ENCODE data around the gene PNMA8A.
"Not testable (repeated sequence)": the region's sequence is repeated elsewhere in the genome, so short reads cannot be mapped to it uniquely, and the experiment has no call there.

Gene PNMA8A, protein sequence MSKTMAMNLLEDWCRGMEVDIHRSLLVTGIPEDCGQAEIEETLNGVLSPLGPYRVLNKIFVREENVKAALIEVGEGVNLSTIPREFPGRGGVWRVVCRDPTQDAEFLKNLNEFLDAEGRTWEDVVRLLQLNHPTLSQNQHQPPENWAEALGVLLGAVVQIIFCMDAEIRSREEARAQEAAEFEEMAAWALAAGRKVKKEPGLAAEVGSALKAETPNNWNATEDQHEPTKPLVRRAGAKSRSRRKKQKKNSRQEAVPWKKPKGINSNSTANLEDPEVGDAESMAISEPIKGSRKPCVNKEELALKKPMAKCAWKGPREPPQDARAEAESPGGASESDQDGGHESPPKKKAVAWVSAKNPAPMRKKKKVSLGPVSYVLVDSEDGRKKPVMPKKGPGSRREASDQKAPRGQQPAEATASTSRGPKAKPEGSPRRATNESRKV

GRCh38 chr19:46471116-46471733 is at the start of gene PNMA8A:
Gene PNMA8A, minus strand, starts transcription at chr19:46471563. Its CDS starts 528 bp downstream, at chr19:46471035.
- no peak for DNase-seq

DNA sequence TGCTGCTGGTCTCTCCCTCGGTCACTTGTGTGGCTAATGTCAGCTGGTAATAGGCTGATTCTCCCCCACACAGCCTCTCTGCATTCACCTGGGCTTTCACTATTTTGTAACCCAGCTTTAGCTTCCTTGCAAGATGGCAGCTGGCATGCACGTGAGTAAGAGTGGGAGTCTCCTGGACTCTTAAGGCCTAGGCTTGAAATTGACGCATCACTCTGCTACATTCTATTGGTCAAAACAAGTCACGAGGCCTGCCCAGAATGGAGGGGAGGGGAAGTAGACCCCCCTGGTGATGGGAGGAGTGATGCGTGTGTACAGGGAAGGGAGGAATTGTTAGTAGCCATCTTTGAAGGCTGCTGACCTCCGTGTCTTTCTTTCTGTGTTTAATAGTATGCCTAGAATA is 49.3 kb upstream of the PNMA8A start:
- no peak for DNase-seq

GRCh38 chr19:46517471-46517870 is 46.1 kb upstream of the PNMA8A start:
- no peak for DNase-seq

DNA sequence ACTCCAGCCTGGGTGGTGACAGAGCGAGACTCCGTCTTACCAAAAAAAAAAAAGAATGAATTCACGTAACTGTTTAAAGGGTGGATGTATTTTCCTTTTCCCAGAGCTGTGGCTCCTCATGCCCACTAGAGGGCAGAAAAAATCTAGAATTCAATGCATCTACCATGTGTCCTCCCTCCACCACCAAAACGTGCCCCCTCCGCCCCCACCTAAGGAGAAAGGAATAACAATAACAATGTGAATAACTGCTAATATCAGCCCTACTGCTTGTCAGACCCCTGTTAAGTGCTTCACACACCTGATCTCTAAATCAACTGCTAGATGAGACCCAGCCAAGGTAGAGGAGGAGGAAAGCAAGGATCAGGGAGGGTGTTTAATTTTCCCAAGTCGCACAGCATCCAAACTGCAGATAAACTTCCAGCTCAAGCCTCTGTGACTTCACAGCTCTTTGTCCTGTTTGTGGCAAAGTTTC is 44.6 kb upstream of the PNMA8A start:
- peak; percentile 42 for DNase-seq

- no peak for DNase-seq
Observed at GRCh38 chr19:46515290-46515609, 43.9 kb upstream of the PNMA8A start.

DNA sequence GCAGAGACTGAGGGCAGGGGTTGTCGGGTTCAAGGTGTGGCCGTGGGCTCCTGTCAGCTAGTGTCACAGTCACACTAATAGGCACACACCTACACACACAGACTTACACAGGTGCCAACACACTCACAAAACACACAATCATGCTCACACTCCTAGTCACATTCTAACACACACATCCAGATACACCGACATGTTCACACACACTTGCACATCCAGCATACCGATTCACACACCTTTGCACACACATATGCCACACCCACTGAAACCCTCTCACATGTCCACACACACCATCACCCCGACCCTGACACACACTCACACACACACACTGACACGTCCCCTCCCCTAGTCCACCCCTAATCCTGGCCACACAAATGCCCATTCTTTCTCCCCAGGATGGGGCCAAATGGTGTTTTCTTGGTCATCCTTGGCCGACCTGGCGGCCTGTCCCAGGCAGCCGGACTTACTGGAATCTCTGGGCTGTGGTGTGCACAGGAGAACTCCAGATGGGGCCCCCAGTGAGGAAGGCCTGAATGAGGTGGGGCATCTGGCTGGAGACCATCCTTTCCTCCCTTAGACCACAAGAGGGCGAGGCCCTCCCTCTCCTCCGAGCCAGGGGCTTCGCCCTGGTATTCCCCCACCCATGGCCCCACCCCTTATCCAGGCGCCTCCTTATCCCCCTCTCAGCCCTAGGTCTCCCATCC is 43.4 kb upstream of the PNMA8A start:
- DNase-seq: no peak

GRCh38 chr19:46513461-46514236 is 42.3 kb upstream of the PNMA8A start:
- peak; percentile 57 for DNase-seq

- no peak for DNase-seq
Observed at GRCh38 chr19:46511237-46511636, 39.9 kb upstream of the PNMA8A start.

DNA sequence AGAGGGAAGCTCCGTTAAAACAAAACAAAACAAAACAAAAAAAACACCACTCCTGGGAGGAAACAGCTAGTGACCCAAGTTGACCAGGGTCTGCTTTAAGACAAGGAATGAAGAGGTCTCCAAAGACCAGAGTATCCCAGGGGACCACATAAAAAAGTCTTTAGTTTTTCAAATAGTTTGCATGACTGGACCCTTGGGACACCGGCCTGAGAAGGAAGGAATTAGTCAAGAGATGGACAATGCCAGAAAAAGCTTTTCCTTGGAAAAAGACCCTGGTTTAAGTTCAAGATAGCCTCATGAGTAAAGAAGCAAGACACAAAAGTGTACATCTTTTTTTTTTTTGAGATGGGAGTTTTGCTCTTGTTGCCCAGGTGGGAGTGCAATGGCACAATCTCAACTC is 36.8 kb upstream of the PNMA8A start:
- DNase-seq: no peak

DNA sequence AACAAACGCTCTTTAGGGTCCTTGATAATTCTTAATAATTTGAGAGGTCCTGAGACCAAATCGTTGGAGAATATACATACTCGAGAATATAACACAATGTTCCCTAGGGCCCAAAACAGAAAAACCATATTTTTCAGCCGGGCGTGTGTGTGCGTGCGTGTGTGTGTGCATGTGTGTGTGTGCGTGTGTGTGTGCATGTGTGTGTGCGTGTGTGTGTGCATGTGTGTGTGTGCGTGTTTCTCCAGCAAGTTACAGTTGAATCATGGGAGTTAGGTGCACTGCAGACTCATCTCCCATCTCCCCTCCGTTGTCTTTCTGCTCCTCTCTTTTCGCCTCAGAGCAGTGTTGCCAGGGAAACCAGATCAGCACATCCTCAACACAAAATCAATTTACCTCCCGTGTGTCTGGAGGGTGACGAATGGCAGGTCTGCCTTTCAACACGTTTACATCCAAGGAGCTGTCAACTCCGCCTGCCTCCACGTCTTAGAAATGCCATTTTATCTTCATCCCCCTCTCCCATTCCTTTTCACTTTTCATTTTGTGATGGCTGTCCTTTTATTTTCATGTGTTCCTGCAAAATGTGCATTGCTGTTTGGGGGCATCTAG is 32.6 kb upstream of the PNMA8A start:
- DNase-seq: no peak

DNA sequence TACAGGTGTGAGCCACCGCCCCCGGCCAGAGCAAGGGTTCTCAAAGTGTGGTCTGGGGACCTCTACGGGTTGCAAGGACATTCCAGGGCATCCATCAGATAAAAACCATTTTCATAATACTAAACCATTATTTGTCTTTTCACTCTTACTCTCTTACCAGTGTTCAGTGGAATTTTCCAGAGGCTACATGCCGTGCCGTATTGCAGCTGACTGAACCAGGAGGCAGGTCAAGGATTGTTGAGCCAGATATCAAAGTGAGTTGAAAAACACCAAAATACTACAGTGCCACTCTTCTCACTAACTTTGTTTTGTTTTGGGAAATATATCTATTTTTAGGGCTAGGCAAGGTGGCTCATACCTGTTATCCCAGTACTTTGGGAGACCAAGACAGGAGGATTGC is 31.5 kb upstream of the PNMA8A start:
- no peak for DNase-seq

GRCh38 chr19:46499692-46500091 is 28.3 kb upstream of the PNMA8A start:
- DNase-seq: no peak

GRCh38 chr19:46497773-46498172 is 26.4 kb upstream of the PNMA8A start:
- no peak for DNase-seq

GRCh38 chr19:46496886-46497285 is 25.5 kb upstream of the PNMA8A start:
- not testable (repeated sequence) for DNase-seq

DNA sequence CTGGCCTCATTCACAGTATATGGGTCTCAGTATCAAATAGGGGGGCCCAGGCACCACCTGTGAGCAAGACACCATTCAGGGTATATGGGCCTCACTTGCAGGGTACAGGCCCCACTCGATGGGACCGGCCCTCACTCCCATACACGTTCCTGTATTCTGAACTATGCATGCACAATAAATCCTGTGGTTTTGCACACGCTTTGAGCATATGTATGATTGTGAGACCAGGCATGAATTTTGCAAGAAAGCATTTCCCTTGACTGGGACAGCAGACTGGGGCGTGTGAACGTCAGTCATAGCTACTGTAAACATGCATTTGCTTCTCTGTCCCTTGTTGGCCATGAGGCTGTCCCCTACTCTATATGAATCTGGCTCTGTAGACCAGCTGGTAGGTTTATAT is 24.9 kb upstream of the PNMA8A start:
- DNase-seq: no peak

DNA sequence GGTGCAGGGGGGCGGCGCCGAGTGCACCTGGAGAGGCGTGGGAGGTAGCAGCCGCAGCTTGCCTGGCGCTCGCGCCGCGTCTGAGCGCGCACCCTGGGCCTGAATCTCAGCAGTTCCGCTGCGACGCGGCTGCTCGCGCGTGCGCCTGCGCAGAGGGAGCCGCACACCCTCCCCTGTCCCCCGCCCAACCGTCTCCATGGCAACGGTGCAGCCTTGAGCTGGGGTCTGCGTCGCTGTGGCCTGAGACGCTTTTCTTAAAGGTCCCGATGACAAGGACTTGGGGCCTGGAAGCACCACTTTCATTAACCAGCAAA is 24.4 kb upstream of the PNMA8A start, which contains the start of gene PNMA8B:
PNMA8B (minus strand) TSS at position 82 of the 314 bp plus-strand sequence. CDS start 402 bp downstream, outside the sequence.
- DNase-seq: no peak

DNA sequence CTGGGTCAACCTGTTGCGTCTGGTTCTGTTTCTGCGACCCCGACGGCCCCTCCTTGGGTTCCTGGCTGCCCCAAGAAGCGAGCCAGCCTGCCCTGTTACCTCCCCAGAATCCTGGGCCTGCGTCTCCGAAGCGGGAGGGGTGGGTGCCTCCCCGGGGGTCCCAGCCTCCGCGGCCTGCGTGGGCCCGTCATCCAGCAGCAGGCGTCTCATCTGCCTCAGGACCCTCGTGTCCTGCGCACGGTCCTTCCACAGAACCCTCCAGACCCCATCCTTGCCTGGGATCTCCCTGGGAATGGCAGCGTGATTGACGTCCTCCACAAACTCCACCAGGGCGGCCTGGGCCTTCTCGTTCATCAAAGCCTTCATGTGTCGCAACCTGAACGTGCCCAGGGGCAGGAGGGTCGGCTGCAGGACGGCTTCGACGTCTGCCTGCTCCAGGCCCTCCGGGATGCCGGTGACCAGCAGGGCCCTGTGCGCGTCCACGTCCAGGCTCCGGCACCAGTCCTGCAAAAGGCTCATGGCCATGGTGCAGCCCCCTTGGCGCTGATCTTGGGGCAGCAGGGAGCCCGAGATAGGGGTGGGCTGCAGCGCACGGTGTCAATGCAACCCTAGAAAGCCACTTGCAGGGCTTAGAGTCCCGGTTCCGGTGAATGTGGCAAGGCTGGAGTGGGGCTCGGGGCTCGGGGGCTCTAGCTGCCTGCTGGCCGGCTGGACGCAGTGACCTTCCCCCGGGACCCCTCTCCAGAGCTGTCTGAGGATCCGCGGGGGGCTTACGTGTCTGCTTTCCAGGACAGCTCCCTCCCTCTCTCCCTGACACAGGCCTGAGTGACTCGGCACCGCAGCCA is 23.8 kb upstream of the PNMA8A start:
- no peak for DNase-seq

DNA sequence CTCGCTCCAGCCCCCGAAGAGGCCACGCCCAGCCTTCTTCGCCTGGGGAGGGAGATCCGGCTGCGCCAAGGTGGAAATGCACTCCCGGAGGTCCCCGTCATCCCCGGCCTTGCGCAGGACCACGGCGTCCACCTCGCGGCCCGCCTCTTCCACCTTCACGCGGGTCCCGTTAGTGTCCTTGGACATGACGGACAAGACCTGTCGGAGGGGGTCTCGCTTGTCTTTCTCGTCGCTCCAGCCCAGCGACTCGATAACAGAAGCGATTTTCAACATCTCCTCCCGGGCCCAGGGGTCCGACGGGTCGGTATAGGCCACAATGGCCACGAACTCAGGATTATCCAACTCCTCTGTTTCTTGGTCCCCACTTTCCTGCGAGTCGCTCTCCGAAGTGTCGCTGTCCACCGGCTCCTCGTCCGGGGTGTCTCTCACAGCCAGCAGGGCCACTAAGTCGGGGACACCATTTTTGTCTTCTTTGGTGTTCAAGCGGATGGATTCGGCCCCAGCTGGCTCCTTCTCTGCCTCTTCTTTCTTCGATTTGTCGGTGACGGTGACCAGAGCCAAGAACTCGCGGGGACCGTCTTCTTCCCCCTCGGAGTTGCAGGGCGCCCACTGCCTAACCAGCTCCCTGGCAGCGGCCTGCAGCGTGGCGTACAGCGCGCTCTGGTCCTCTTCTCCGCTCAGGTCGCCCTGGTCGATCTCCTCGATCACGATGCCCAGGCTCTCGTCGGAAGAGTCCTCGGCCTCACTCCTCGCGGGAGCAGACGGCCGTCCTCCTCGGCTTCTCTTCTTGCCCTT is 23.0 kb upstream of the PNMA8A start:
- DNase-seq: no peak

- no peak for DNase-seq
Observed at GRCh38 chr19:46493236-46494145, 22.1 kb upstream of the PNMA8A start.

- DNase-seq: no peak
Observed at GRCh38 chr19:46492841-46493235, 21.5 kb upstream of the PNMA8A start.
